NCI-H128 (cell line): ENCODE data around the gene PDE9A.

Experiments
- DNase-seq: peaks from one replicate; lab custom pipeline; 2025; ENCODE audit not compliant: unreplicated experiment; lab: John Stamatoyannopoulos, UW

Gene PDE9A

DNA sequence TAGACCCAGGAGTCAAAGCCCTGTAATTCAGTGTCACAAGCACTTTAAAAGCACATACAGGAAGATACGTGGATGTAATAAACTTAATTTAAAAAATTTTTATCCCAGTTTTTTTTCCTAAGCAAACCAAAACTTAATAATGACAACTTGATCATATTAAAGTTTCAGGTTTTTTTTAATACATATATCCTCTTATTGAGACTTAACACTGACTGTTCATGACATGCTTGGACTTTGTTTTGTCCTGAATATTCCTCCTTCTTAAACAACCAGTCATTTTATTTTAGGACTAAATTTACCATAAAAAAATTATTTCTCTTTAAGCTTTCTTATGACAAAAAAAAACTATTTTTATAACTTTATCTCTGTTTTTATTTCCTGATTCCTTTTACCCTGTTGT, 161.8 kb downstream of the PDE9A start:
- DNase-seq = no peak

GRCh38 chr21:42818328-42818749, 164.9 kb downstream of the PDE9A start:
- no peak for DNase-seq

DNA sequence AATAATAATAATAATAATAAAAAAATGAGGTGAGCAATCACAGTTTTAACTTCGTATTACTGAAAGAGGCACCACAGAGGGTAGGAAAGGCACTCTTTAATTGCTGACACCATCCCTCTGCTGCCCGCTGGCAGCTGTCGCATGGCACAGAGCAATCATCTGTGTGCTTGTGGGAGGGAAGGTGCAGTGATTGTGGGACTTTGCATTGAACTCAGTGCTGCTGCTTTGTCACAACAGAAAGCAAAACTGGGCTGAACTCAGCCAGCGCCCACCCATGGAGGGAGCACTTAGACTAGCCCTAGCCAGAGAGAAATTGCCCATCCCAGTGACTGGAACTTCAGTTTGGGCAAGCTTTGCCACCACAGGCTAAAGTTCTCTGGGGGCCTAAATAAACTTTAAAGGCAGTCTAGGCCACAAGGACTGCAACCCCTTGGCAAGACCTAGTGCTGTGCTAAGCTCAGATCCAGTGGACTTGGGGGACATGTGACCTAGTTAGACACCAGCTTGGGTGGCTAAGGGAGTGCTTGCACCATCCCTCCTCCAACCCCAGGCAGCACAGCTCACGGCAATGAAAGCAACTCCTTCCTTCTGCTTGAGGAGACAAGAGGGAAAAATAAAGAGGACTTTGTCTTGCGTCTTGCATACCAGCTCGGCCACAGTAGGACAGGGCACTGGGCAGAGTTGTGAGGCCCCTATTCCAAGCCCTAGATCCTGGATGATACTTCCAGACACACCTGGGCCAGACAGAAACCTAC, 166.6 kb downstream of the PDE9A start:
- no peak for DNase-seq

GRCh38 chr21:42820616-42821465, 167.4 kb downstream of the PDE9A start:
- DNase-seq = no peak
